ENCODE data around the gene RBM26. TPM values are rescaled to one million over a fixed set of nuclear protein-coding genes. Genes with fewer than 3 reads are reported as not detected.
A peak's percentile ranks its signal among the peaks of the same experiment; 100 is the strongest.

RBM26 gene
- total RNA-seq, 1 donor from 2014 or later: 42.6 TPM

GRCh38 chr13:79405501-79405830 lies 589 bp downstream of the RBM26 start:
- H3K4me3 Mint-ChIP-seq (ENCODE audit: unreplicated experiment): no peak overlapping the region
- Histone ChIP-seq H3K9me3 (ENCODE audit: insufficient read depth, low read depth, low read length) (no peaks in the 10 kb centered on the region), H3K27ac (ENCODE audit: low read depth, low read length) (peak overlapping the region; percentile 98), H3K9ac (ENCODE audit: low read length) (peak overlapping the region; percentile 99), H3K4me3 (ENCODE audit: insufficient read depth, low read depth, low read length) (peak overlapping the region; percentile 86), H2AFZ (ENCODE audit: low read depth, low read length) (peak overlapping the region; percentile 97), H3K4me2 (ENCODE audit: low read length) (peak overlapping the region; percentile 93), H3K27me3 (ENCODE audit: insufficient read depth, low read length) (no peaks in the 10 kb centered on the region), H3K36me3 (ENCODE audit: insufficient read depth, low read length) (no peaks in the 10 kb centered on the region), H3K4me1 (ENCODE audit: insufficient read depth, low read length) (peaks cover 23% of the 10 kb centered on the region), H4K20me1 (ENCODE audit: insufficient read depth, low read length) (peaks cover 46% of the 10 kb centered on the region), H3K79me2 (ENCODE audit: insufficient read depth, low read length) (peaks cover 74% of the 10 kb centered on the region)
- no peak overlapping the region for H3K27ac Mint-ChIP-seq (ENCODE audit: unreplicated experiment)
- no peaks in the 10 kb centered on the region for H3K9me3 Mint-ChIP-seq (ENCODE audit: unreplicated experiment)
- no peak for FAIRE-seq
- H3K36me3 Mint-ChIP-seq (ENCODE audit: low read depth, unreplicated experiment): peaks cover under 1% of the 10 kb centered on the region
- H3K27me3 Mint-ChIP-seq (ENCODE audit: low read depth, unreplicated experiment): no peaks in the 10 kb centered on the region
- peaks cover 13% of the 10 kb centered on the region for H3K4me1 Mint-ChIP-seq (ENCODE audit: low read depth, unreplicated experiment)
- no peak for DNase-seq (ENCODE audit: low read depth)
- TF ChIP-seq EZH2 (IDR thresholded peaks at IDR 0.05; ENCODE audit: insufficient read depth, low read length) (no peak), CTCF (IDR thresholded peaks at IDR 0.05; ENCODE audit: insufficient read depth, low read depth, low read length) (no peak)

GRCh38 chr13:79404985-79405384 lies 1.1 kb downstream of the RBM26 start:
- Histone ChIP-seq H3K4me2 (ENCODE audit: low read length) (peak overlapping the region; percentile 93), H3K27ac (ENCODE audit: low read depth, low read length) (peak overlapping the region; percentile 98), H3K27me3 (ENCODE audit: insufficient read depth, low read length) (no peaks in the 10 kb centered on the region), H2AFZ (ENCODE audit: low read depth, low read length) (peak overlapping the region; percentile 97), H4K20me1 (ENCODE audit: insufficient read depth, low read length) (peaks cover 50% of the 10 kb centered on the region), H3K9ac (ENCODE audit: low read length) (peak overlapping the region; percentile 99), H3K4me3 (ENCODE audit: insufficient read depth, low read depth, low read length) (peak overlapping the region; percentile 86), H3K9me3 (ENCODE audit: insufficient read depth, low read depth, low read length) (no peaks in the 10 kb centered on the region), H3K36me3 (ENCODE audit: insufficient read depth, low read length) (no peaks in the 10 kb centered on the region), H3K79me2 (ENCODE audit: insufficient read depth, low read length) (peaks cover 78% of the 10 kb centered on the region), H3K4me1 (ENCODE audit: insufficient read depth, low read length) (peaks cover 23% of the 10 kb centered on the region)
- Mint-ChIP-seq H3K27ac (ENCODE audit: unreplicated experiment) (no peak overlapping the region), H3K9me3 (ENCODE audit: unreplicated experiment) (no peaks in the 10 kb centered on the region), H3K4me1 (ENCODE audit: low read depth, unreplicated experiment) (peaks cover 14% of the 10 kb centered on the region), H3K27me3 (ENCODE audit: low read depth, unreplicated experiment) (no peaks in the 10 kb centered on the region), H3K4me3 (ENCODE audit: unreplicated experiment) (no peak overlapping the region), H3K36me3 (ENCODE audit: low read depth, unreplicated experiment) (peaks cover 4% of the 10 kb centered on the region)
- no peak for DNase-seq (ENCODE audit: low read depth)
- no peak for FAIRE-seq
- TF ChIP-seq EZH2 (IDR thresholded peaks at IDR 0.05; ENCODE audit: insufficient read depth, low read length) (no peak), CTCF (IDR thresholded peaks at IDR 0.05; ENCODE audit: insufficient read depth, low read depth, low read length) (no peak)

GRCh38 chr13:79404361-79404760 lies 1.7 kb downstream of the RBM26 start:
- Mint-ChIP-seq H3K27ac (ENCODE audit: unreplicated experiment) (no peak overlapping the region), H3K4me1 (ENCODE audit: low read depth, unreplicated experiment) (peaks cover 20% of the 10 kb centered on the region), H3K27me3 (ENCODE audit: low read depth, unreplicated experiment) (no peaks in the 10 kb centered on the region), H3K9me3 (ENCODE audit: unreplicated experiment) (no peaks in the 10 kb centered on the region), H3K4me3 (ENCODE audit: unreplicated experiment) (no peak overlapping the region), H3K36me3 (ENCODE audit: low read depth, unreplicated experiment) (peaks cover 9% of the 10 kb centered on the region)
- peaks cover 85% of the 10 kb centered on the region for H3K79me2 ChIP-seq (ENCODE audit: insufficient read depth, low read length)
- H3K4me2 ChIP-seq (ENCODE audit: low read length): peak overlapping the region; percentile 93
- H3K27me3 ChIP-seq (ENCODE audit: insufficient read depth, low read length): no peaks in the 10 kb centered on the region
- TF ChIP-seq EZH2 (IDR thresholded peaks at IDR 0.05; ENCODE audit: insufficient read depth, low read length): no peak
- peak overlapping the region; percentile 99 for H3K9ac ChIP-seq (ENCODE audit: low read length)
- no peaks in the 10 kb centered on the region for H3K9me3 ChIP-seq (ENCODE audit: insufficient read depth, low read depth, low read length)
- H3K36me3 ChIP-seq (ENCODE audit: insufficient read depth, low read length): no peaks in the 10 kb centered on the region
- H3K4me1 ChIP-seq (ENCODE audit: insufficient read depth, low read length): peaks cover 23% of the 10 kb centered on the region
- H2AFZ ChIP-seq (ENCODE audit: low read depth, low read length): no peak overlapping the region
- H3K27ac ChIP-seq (ENCODE audit: low read depth, low read length): no peak overlapping the region
- FAIRE-seq (no peak), DNase-seq (ENCODE audit: low read depth) (no peak)
- peaks cover 57% of the 10 kb centered on the region for H4K20me1 ChIP-seq (ENCODE audit: insufficient read depth, low read length)
- H3K4me3 ChIP-seq (ENCODE audit: insufficient read depth, low read depth, low read length): peak overlapping the region; percentile 86

All from astrocyte (in vitro differentiated cells and primary cell).